GM18498 (cell line): Measurements from ENCODE around the gene GDNF.

ENCODE experiments used
- ATAC-seq: cut with Tn5 transposase; IDR thresholded peaks from one replicate; pipeline ENCODE4 v1.9.1; 2021; ENCODE audit warnings: mild to moderate bottlenecking, moderate library complexity; ENCODE audit not compliant: unreplicated experiment

GDNF gene

GRCh38 chr5:37847978-37848425 lies 8.2 kb upstream of the GDNF start:
- ATAC-seq, result peak; percentile 97

DNA sequence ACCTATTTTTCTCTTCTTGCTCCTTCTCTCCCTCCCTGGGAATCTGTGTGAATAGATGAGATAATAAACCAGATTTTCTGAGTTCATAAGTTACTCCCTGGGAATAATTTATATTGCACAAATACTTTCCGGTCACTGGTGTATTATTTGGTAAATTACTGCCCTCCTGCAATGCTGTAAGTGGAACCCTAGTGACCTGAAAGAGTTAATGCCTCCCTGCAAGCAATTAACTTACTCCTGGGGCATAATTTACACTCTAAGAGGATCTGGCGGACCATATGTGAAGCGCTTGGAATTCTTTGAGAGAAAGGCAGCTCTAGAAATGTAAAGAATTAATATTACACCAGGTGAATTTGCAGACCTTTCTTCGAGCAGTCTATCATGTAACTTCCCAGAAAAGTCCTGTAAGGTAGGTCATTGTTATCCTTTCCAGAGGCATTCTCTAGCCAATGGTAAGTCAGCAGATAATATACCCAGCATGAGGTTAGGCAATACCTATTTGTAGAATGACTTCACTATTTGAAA lies 7.0 kb upstream of the GDNF start:
- no peak for ATAC-seq

DNA sequence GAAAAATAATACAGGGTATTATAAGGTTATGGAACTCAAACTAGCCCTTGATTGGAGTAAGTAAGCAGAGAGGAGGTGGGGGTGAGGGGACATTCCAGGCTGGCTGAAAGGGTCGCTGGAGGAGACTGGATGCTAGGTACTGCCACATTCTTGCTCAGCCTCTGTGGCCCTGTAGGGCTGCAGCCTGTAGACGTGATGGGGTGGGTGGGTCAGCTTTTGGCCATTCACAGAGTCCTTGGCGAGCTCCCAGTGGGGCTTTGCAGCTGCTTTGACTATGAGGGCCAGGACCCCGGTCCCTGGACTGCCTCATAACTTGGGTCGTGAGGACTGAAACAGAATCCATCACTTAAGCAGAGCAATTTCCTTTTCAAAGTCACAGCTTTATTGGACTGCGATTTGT lies 4.2 kb upstream of the GDNF start:
- ATAC-seq, result no peak

DNA sequence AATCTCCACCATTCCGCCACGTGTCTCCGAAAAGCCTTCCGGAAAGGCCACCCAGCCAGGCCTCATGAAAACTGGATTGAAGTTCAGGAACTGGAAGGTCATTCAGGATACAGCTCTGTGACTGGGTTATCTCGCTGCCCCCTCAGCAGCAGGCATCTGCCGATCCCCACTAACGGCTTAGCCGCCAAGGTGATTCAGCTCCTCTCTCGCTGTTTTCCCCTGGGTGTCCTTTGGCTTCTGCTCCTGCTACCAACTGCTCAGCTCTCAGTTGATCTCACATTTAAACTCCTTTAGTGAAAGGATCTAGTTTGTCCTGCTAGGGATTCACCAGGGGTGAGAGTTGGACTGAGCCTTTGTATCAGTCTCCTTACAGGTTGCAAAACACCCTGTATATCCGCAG lies 2.2 kb upstream of the GDNF start:
- no peak for ATAC-seq

- ATAC-seq, result no peak
These were observed 1.4 kb upstream of the GDNF start for GRCh38 chr5:37841203-37841602.

- ATAC-seq, result peak; percentile 28
These were observed 503 bp upstream of the GDNF start for GRCh38 chr5:37840053-37841034.

GRCh38 chr5:37838933-37839341 lies 904 bp downstream of the GDNF start:
- no peak for ATAC-seq

GRCh38 chr5:37838152-37838932 lies 1.5 kb downstream of the GDNF start:
- ATAC-seq, result no peak

GRCh38 chr5:37837414-37838032 lies 2.3 kb downstream of the GDNF start:
- peak; percentile 67 for ATAC-seq

- peak; percentile 25 for ATAC-seq
These were observed 3.0 kb downstream of the GDNF start for GRCh38 chr5:37836592-37837413.

DNA sequence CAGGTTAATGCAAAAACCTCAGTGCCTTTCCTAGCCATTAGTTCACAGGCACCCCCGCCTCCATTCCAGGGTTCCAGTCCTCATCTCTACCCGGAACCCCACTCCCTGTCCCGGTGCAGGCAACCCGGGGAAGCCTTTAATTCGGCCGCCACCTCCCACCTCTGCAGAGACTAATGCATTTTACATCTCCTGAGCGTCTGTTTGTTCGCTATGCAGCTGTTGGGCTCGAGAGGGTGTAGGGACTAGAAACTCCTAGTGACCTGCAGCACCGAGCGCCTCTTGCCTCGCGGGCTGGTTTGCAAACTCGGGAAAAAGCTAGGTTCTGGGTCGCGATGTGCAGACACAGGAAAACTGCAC lies 3.6 kb downstream of the GDNF start:
- no peak for ATAC-seq

DNA sequence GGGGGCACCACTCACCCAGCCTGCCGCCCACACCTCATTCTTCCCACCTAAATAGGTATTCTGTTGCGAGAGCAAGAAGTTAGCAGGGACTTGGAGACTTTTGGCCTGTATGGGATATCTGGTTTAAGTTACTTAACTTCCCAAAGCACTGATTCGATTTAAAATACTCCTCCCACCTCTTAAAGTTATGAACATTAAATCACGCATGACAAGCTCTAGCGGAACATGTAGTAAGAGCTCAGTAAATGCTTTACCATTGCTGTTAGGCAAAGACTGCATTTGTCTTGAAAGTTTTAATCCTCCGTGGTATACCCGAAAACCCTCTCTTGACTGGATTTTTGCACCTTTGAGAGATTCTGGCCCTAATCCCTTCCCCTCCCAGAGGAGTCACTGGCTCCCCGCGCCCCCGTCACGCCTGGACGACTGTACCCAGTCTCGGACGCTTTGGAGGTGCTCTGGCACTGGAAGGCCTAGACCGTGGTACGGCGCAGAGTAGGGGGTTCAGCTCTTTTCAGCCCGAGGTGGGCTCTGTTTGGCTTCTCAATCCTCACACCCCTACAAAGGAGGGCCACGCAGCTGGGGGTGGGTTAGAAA lies 4.4 kb downstream of the GDNF start:
- ATAC-seq, result no peak

DNA sequence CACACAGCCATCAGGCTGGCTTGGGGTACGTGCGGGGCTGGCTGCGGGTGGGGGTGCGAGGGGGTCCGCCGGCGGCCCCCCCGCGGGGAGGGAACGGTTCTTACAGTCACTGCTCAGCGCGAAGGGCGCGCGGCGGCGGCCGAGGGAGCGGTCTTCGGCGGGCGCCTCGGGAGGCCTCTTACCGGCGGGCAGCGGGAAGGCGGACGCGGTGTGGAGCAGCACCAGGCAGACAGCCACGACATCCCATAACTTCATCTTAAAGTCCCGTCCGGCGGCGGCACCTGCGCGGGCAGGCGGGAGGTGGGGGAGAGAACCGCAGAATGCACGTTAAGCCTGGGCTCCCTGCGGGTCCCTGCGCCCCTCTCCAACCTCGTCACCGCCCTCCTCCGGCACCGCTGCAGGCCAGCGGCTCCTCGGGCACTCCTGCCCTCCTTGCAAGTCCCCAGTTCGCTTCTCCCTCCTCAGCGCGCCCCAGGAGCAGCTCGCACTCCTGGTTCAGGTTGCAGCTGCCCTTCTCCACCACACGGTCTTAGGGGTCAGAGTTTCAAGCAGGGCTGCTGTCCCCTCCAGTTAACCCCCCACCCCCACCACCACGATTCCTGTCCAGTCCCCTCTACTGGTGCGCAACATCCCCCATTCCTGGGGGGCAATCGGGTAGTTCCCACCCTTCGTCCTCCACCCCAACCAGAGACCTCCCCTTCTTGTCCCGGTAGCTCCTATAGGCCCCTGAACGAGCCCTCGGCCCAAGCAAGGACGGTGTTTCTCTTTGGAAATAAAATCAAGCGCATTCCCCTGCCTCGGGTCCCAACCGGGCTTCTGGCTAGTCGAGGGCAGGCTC lies 5.1 kb downstream of the GDNF start:
- ATAC-seq, result no peak

DNA sequence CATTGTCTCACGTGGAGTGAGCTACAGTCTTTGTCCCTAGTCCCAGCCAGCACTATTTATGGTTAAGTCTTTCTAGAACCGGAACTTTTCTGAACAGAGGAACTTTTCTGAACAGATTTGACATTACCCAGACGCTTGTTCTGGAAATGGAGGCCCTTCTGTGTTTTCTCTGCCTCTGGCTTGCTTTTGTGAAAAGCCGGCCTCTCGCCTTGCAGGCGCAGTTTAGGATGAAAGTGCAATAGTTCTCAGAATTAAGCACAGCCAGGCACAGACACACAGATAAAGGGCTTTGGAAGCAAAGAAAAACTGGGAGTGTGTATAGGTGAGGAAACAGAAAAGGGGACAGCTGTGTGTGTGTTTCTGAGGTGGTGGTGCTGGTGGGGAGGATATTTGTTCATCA lies 5.9 kb downstream of the GDNF start:
- no peak for ATAC-seq

DNA sequence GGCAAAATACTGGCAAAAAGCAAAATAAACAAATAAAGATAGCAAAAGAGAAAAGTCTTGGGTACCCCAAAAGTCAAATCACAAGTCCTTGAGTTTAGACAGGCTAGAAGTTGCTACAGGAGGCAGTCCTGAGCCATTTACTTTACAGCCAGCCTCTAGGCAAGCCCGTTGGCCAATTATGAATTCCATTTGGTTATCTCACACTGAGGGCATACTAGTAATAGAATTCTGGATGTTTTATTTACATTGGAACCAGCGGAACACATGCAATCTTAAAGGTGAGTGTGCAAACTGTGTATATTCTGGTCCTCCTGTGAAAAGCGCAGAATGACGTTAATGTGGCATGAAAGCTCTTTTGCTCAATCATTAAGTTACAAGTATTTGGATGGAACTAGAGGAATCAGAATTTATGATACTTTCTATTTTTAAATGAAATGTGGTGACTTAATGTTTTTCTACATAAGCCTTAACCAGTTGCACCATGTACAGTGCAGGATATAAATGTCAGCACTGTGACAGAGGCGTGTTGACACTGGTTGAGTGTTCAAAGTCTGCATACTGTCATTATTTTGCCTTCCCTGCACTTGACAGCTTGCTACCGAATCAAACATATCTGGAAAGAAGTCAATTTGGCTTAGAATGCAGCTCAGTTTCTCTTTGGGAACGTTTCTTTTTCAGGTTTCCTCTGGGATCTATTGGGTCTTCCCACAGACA lies 7.9 kb downstream of the GDNF start:
- no peak for ATAC-seq

GRCh38 chr5:37830348-37830747 lies 9.5 kb downstream of the GDNF start:
- ATAC-seq, result no peak

- no peak for ATAC-seq
These were observed 14.4 kb downstream of the GDNF start for GRCh38 chr5:37825334-37825915.
